ENCODE results near the gene RARA.

- TF ChIP-seq OSR1 (CRISPR knock-in tag; IDR thresholded peaks at IDR 0.05) (no peak), ZFP30 (CRISPR knock-in tag; IDR thresholded peaks at IDR 0.05) (no peak), ARNTL (CRISPR knock-in tag; IDR thresholded peaks at IDR 0.05; ENCODE audit: borderline replicate concordance, low read depth) (no peak), CREB5 (CRISPR knock-in tag; IDR thresholded peaks at IDR 0.05; ENCODE audit: low read depth) (no peak), ESRRG (CRISPR knock-in tag; IDR thresholded peaks at IDR 0.05) (no peak), BACH2 (CRISPR knock-in tag; IDR thresholded peaks at IDR 0.05; ENCODE audit: borderline replicate concordance) (no peak), TCF4 (CRISPR knock-in tag; IDR thresholded peaks at IDR 0.05; ENCODE audit: borderline replicate concordance) (no peak), RARB (CRISPR knock-in tag; IDR thresholded peaks at IDR 0.05) (no peak)
- TF ChIP-seq, protein P1, sequence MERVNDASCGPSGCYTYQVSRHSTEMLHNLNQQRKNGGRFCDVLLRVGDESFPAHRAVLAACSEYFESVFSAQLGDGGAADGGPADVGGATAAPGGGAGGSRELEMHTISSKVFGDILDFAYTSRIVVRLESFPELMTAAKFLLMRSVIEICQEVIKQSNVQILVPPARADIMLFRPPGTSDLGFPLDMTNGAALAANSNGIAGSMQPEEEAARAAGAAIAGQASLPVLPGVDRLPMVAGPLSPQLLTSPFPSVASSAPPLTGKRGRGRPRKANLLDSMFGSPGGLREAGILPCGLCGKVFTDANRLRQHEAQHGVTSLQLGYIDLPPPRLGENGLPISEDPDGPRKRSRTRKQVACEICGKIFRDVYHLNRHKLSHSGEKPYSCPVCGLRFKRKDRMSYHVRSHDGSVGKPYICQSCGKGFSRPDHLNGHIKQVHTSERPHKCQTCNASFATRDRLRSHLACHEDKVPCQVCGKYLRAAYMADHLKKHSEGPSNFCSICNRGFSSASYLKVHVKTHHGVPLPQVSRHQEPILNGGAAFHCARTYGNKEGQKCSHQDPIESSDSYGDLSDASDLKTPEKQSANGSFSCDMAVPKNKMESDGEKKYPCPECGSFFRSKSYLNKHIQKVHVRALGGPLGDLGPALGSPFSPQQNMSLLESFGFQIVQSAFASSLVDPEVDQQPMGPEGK (CRISPR knock-in tag; IDR thresholded peaks at IDR 0.05; ENCODE audit: borderline replicate concordance) = no peak
- TF ChIP-seq, protein P2, sequence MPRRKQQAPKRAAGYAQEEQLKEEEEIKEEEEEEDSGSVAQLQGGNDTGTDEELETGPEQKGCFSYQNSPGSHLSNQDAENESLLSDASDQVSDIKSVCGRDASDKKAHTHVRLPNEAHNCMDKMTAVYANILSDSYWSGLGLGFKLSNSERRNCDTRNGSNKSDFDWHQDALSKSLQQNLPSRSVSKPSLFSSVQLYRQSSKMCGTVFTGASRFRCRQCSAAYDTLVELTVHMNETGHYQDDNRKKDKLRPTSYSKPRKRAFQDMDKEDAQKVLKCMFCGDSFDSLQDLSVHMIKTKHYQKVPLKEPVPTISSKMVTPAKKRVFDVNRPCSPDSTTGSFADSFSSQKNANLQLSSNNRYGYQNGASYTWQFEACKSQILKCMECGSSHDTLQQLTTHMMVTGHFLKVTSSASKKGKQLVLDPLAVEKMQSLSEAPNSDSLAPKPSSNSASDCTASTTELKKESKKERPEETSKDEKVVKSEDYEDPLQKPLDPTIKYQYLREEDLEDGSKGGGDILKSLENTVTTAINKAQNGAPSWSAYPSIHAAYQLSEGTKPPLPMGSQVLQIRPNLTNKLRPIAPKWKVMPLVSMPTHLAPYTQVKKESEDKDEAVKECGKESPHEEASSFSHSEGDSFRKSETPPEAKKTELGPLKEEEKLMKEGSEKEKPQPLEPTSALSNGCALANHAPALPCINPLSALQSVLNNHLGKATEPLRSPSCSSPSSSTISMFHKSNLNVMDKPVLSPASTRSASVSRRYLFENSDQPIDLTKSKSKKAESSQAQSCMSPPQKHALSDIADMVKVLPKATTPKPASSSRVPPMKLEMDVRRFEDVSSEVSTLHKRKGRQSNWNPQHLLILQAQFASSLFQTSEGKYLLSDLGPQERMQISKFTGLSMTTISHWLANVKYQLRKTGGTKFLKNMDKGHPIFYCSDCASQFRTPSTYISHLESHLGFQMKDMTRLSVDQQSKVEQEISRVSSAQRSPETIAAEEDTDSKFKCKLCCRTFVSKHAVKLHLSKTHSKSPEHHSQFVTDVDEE (CRISPR knock-in tag; IDR thresholded peaks at IDR 0.05) = no peak
Observed at GRCh38 chr17:40264458-40265185, 44.4 kb upstream of the RARA start.
